GM12878 (cell line): ENCODE results near the gene SYNDIG1. TPM values are rescaled to one million over a fixed set of nuclear protein-coding genes. Genes with fewer than 3 reads are reported as not detected.

Experiments used
- ATAC-seq: fragments of 200-7000 bp; cut with Tn5 transposase; 3 replicates; pipeline ENCODE4 v1.9.1; 2020; ENCODE audit warnings: mild to moderate bottlenecking, moderate library complexity
- BruUV-seq: library from RNA; stranded (reverse); fragments of 400-500 nt; replicated peaks from 2 replicates; lab custom pipeline; 2021; lab: Mats Ljungman, UMichigan
- CTCF ChIA-PET: fragments of 300-600 bp; sonication (Branson Sonifier 250); formaldehyde crosslinking; extraction: SDS; loops from one replicate; lab custom pipeline; 2021; ENCODE audit warnings: inconsistent platforms; lab: Yijun Ruan, JAX
- POLR2A ChIA-PET: fragments of 350-600 bp; formaldehyde crosslinking; extraction: SDS; loops from one replicate; lab custom pipeline; 2021; ENCODE audit warnings: inconsistent platforms; lab: Charles Lee
- RAD21 ChIA-PET: fragments of 300-600 bp; sonication (Branson Sonifier 250); formaldehyde crosslinking; loops from one replicate; lab custom pipeline; 2023; ENCODE audit warnings: antibody characterized with exemption; ENCODE audit not compliant: unreplicated experiment; lab: Charles Lee
- SMC1A ChIA-PET: fragments of 300-600 bp; sonication (Branson Sonifier 250); formaldehyde crosslinking; loops from one replicate; lab custom pipeline; 2023; ENCODE audit not compliant: unreplicated experiment, uncharacterized antibody; lab: Charles Lee
- DNase-seq: peaks from one replicate; pipeline ENCODE4 v3.0.0-alpha.2; 2011; ENCODE audit warnings: low read depth, low spot score
- FAIRE-seq: peaks from 3 replicates; lab custom pipeline; 2011; peaks lifted over from hg19 to GRCh38; lab: Jason Lieb, UNC
- H2AFZ ChIP-seq: 2 replicates; pipeline ENCODE4 v1.6.0; 2011; ENCODE audit warnings: low read depth, low read length, control low read depth; ENCODE audit not compliant: control insufficient read depth
- H3K27ac ChIP-seq: 2 replicates; pipeline ENCODE4 v1.5.1; 2011; ENCODE audit warnings: control low read depth; ENCODE audit not compliant: control insufficient read depth, insufficient read depth
- H3K27me3 ChIP-seq, 2 experiments: replicated peaks in 1 of 2; 2 replicates each; pipeline versions ENCODE4 v1.6.0 to v1.6.1; 2011; ENCODE audit warnings: low read length in 1 of 2; ENCODE audit not compliant: control insufficient read depth in 2 of 2, insufficient read depth in 2 of 2
- H3K36me3 ChIP-seq, 2 experiments: 2 replicates each; pipeline ENCODE4 v1.5.1; 2011; ENCODE audit warnings: low read length in 1 of 2; ENCODE audit not compliant: control insufficient read depth in 2 of 2, insufficient read depth in 2 of 2
- H3K4me1 ChIP-seq: 2 replicates; pipeline ENCODE4 v1.6.1; 2011; ENCODE audit warnings: mild to moderate bottlenecking, low read length, moderate library complexity, mixed read lengths; ENCODE audit not compliant: control insufficient read depth, insufficient read depth
- H3K4me2 ChIP-seq: 2 replicates; pipeline ENCODE4 v1.6.0; 2011; ENCODE audit warnings: control low read depth; ENCODE audit not compliant: control insufficient read depth, insufficient read depth
- H3K4me3 ChIP-seq: fragments of 200-600 bp; sonication (generic); 2 replicates; pipeline ENCODE4 v1.5.1; 2016
- H3K79me2 ChIP-seq: 2 replicates; pipeline ENCODE4 v1.6.0; 2011; ENCODE audit warnings: low read length; ENCODE audit not compliant: control insufficient read depth, insufficient read depth
- H3K9ac ChIP-seq: 2 replicates; pipeline ENCODE4 v1.8.0; 2011; ENCODE audit warnings: low read length, control low read depth, mixed read lengths; ENCODE audit not compliant: control insufficient read depth, insufficient read depth
- H3K9me3 ChIP-seq: replicated peaks from 3 replicates; pipeline ENCODE4 v1.5.1; 2011; ENCODE audit warnings: mild to moderate bottlenecking, low read length; ENCODE audit not compliant: control insufficient read depth, insufficient read depth
- H4K20me1 ChIP-seq: 2 replicates; pipeline ENCODE4 v1.6.0; 2011; ENCODE audit not compliant: control insufficient read depth, insufficient read depth
- CEBPB ChIP-seq, 2 experiments: fragments of 150-350 bp in 1 of 2; IDR thresholded peaks; 2 replicates each; pipeline ENCODE4 v1.6.1; 2012 to 2014; ENCODE audit warnings: low read depth in 2 of 2, low read length in 2 of 2, borderline replicate concordance in 1 of 2, inconsistent platforms in 1 of 2
- FOS ChIP-seq: IDR thresholded peaks from 3 replicates; pipeline ENCODE4 v1.6.1; 2011; ENCODE audit warnings: borderline replicate concordance; ENCODE audit not compliant: insufficient read length; ENCODE audit errors: extremely low read depth
- HDGF ChIP-seq: fragments of 450-650 bp; IDR thresholded peaks from 2 replicates; pipeline ENCODE4 v1.6.1; 2016; ENCODE audit warnings: antibody characterized with exemption
- IRF3 ChIP-seq: fragments of 450-650 bp; IDR thresholded peaks from 2 replicates; pipeline ENCODE4 v1.6.1; 2014; ENCODE audit warnings: mild to moderate bottlenecking
- MEF2A ChIP-seq: IDR thresholded peaks from 2 replicates; pipeline ENCODE4 v1.6.1; 2011; ENCODE audit warnings: low read depth, mild to moderate bottlenecking, low read length, moderate library complexity; ENCODE audit not compliant: insufficient read depth
- NR2C2 ChIP-seq: IDR thresholded peaks from 2 replicates; pipeline ENCODE4 v1.6.1; 2011; ENCODE audit warnings: borderline replicate concordance, low read depth; ENCODE audit not compliant: control insufficient read depth, insufficient read length
- POLR2AphosphoS5 ChIP-seq: IDR thresholded peaks from 2 replicates; pipeline ENCODE4 v1.6.1; 2011; ENCODE audit warnings: mild to moderate bottlenecking, low read length, inconsistent platforms
- RCOR1 ChIP-seq: conservative IDR thresholded peaks from 2 replicates; pipeline ENCODE4 v1.6.1; 2012; ENCODE audit warnings: low read depth, low read length, improper control_type of control experiment
- SIN3A ChIP-seq: IDR thresholded peaks from 2 replicates; pipeline ENCODE4 v1.6.1; 2012; ENCODE audit warnings: low read depth, low read length, improper control_type of control experiment
- SIX5 ChIP-seq: IDR thresholded peaks from 2 replicates; pipeline ENCODE4 v1.6.1; 2011; ENCODE audit warnings: mild to moderate bottlenecking, low read depth, low read length, moderate library complexity; ENCODE audit not compliant: severe bottlenecking
- SMC3 ChIP-seq: IDR thresholded peaks from 2 replicates; pipeline ENCODE4 v1.6.1; 2011; ENCODE audit warnings: low read length, improper control_type of control experiment, borderline replicate concordance
- SP1 ChIP-seq: IDR thresholded peaks from one replicate; pipeline ENCODE4 v1.6.1; 2011; ENCODE audit warnings: low read depth, low read length
- WGBS: methylation state at CpG from one replicate; pipeline ENCODE4 v1.1.6; 2016; ENCODE audit warnings: low lambda C conversion rate; ENCODE audit not compliant: insufficient replicate concordance, insufficient coverage; ENCODE audit errors: missing lambda C conversion rate; 5-methylcytosine and 5-hydroxymethylcytosine counted together
- in situ Hi-C: fragments of 300-500 bp; cut with MboI; formaldehyde crosslinking; loops from 9 replicates; pipeline ENCODE4 v1.14.3; 2018; ENCODE audit warnings: mixed read lengths
- intact Hi-C: fragments of 100-400 bp; cut with micrococcal nuclease; formaldehyde crosslinking; loops from one replicate; pipeline ENCODE4 v1.14.2; 2022; ENCODE audit not compliant: unreplicated experiment
- polyA plus RNA-seq, 11 experiments: library from polyadenylated mRNA; depleted of rRNA in 4 of 11; unstranded in 6 of 11; stranded (reverse) in 5 of 11; fragments of >200 nt; fragmentation: Nextera tagmentation in 4 of 11; fragmentation: Illumina TruSeq in 1 of 11; extraction: Ambion mirVana in 4 of 11; extraction: Trizol in 1 of 11; gene quantifications; 1 replicate in 1 of 11; 2 replicates in 10 of 11; pipeline versions ENCODE4 v1.2.1 to v1.2.3, GENCODE V29; 2011 to 2016; ENCODE audit warnings: inconsistent platforms in 2 of 11, missing spikeins in 2 of 11, low read depth in 1 of 11
- total RNA-seq, 4 experiments: library from RNA; depleted of rRNA in 3 of 4; stranded (reverse); fragments of >200 nt in 3 of 4; fragmentation: Illumina TruSeq in 1 of 4; extraction: Trizol in 1 of 4; gene quantifications; 2 replicates each; pipeline versions ENCODE4 v1.2.1 to v1.2.3, GENCODE V29; 2013 to 2021
- TF ChIP-seq, protein P1 (sequence below): fragments of 450-650 bp; IDR thresholded peaks from 2 replicates; pipeline ENCODE4 v1.6.1; 2017; ENCODE audit warnings: mild to moderate bottlenecking, moderate library complexity

SYNDIG1 gene
- total and polyA plus RNA-seq, 10 of the 15 experiments (the other 5 are each of a cell fraction or from before 2014, with no cell fraction given), result not detected

- no peak for TF ChIP-seq MEF2A
- TF ChIP-seq SP1, result no peak
Measured at GRCh38 chr20:24468401-24469115, 871 bp upstream of the SYNDIG1 start (continued).

GRCh38 chr20:24469894-24470745 lies 691 bp downstream of the SYNDIG1 start:
- BruUV-seq, result no TSS peak
- ChIA-PET RAD21 (no interaction called here), SMC1A (no interaction called here), CTCF (no interaction called here), POLR2A (no interaction called here)
- H3K4me3 ChIP-seq, result no peak overlapping the region
- no peak overlapping the region for H3K27ac ChIP-seq
- DNase-seq, result no peak
- intact Hi-C loops (no loop called here), in situ Hi-C loops (no loop called here)
- 29% methylated on average over 62 of the region's 62 CpGs for WGBS
- ATAC-seq, result no peak
- no peaks in the 10 kb centered on the region for H3K9me3 ChIP-seq
- H4K20me1 ChIP-seq, result no peaks in the 10 kb centered on the region
- no peaks in the 10 kb centered on the region for H3K79me2 ChIP-seq
- no peak overlapping the region for H2AFZ ChIP-seq
- H3K4me1 ChIP-seq, result no peaks in the 10 kb centered on the region
- H3K9ac ChIP-seq, result no peak overlapping the region
- H3K27me3 ChIP-seq, result peaks cover 5 to 9% of the 10 kb centered on the region in 2 experiments
- no peaks in the 10 kb centered on the region for H3K36me3 ChIP-seq
- no peak for FAIRE-seq
- no peak overlapping the region for H3K4me2 ChIP-seq
- TF ChIP-seq FOS, result no peak
- no peak for TF ChIP-seq SIN3A
- TF ChIP-seq HDGF, result no peak
- no peak for TF ChIP-seq SMC3
- no peak for TF ChIP-seq SIX5
- no peak for TF ChIP-seq NR2C2
- TF ChIP-seq, protein P1, sequence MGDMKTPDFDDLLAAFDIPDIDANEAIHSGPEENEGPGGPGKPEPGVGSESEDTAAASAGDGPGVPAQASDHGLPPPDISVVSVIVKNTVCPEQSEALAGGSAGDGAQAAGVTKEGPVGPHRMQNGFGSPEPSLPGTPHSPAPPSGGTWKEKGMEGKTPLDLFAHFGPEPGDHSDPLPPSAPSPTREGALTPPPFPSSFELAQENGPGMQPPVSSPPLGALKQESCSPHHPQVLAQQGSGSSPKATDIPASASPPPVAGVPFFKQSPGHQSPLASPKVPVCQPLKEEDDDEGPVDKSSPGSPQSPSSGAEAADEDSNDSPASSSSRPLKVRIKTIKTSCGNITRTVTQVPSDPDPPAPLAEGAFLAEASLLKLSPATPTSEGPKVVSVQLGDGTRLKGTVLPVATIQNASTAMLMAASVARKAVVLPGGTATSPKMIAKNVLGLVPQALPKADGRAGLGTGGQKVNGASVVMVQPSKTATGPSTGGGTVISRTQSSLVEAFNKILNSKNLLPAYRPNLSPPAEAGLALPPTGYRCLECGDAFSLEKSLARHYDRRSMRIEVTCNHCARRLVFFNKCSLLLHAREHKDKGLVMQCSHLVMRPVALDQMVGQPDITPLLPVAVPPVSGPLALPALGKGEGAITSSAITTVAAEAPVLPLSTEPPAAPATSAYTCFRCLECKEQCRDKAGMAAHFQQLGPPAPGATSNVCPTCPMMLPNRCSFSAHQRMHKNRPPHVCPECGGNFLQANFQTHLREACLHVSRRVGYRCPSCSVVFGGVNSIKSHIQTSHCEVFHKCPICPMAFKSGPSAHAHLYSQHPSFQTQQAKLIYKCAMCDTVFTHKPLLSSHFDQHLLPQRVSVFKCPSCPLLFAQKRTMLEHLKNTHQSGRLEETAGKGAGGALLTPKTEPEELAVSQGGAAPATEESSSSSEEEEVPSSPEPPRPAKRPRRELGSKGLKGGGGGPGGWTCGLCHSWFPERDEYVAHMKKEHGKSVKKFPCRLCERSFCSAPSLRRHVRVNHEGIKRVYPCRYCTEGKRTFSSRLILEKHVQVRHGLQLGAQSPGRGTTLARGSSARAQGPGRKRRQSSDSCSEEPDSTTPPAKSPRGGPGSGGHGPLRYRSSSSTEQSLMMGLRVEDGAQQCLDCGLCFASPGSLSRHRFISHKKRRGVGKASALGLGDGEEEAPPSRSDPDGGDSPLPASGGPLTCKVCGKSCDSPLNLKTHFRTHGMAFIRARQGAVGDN, result no peak
- no peak for TF ChIP-seq IRF3
- TF ChIP-seq POLR2AphosphoS5, result no peak
- TF ChIP-seq RCOR1, result no peak
- TF ChIP-seq CEBPB (IDR thresholded peaks at IDR 0.05; ENCODE audit: borderline replicate concordance in 1 of 2, low read depth in 2 of 2, low read length in 2 of 2), result no peak
